ENCODE results near the gene CDH4.
"Not testable (repeated sequence)": the region's sequence is repeated elsewhere in the genome, so short reads cannot be mapped to it uniquely, and the experiment has no call there.

DNA sequence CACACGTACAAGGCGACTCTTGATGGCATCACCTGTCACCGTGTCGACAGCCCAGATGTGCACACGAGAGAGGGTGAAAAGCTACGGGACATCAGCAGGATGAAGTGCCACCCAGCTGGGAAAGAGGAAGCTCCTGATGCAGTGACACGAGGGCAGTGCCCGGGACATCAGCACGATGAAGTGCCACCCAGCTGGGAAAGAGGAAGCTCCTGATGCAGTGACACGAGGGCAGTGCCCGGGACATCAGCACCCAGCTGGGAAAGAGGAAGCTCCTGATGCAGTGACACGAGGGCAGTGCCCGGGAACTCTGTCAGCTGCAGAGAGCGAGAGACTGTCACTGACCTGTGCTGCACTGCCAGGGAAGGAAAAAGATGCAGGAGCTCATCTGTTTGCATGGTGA lies 732.4 kb downstream of the CDH4 start:
- TF ChIP-seq CTCF, POLR2A (IDR thresholded peaks at IDR 0.05): not testable (repeated sequence)
